HepG2 (cell line): Measurements from ENCODE around the gene CFAP97D1. TPM values are rescaled to one million over a fixed set of nuclear protein-coding genes. Genes with fewer than 3 reads are reported as not detected.

Experiments
- CEBPG ChIP-seq: IDR thresholded peaks from 2 replicates; pipeline ENCODE4 v1.6.1; 2016
- CREM ChIP-seq, 2 experiments: sonication (generic) in 1 of 2; formaldehyde crosslinking in 1 of 2; IDR thresholded peaks; 2 replicates each; pipeline versions ENCODE4 v1.4.0 to v1.6.1; 2016 to 2020; ENCODE audit warnings: antibody characterized with exemption in 1 of 2, mild to moderate bottlenecking in 1 of 2, missing genetic modification reagents in 1 of 2
- FOSL1 ChIP-seq: sonication (generic); formaldehyde crosslinking; IDR thresholded peaks from 2 replicates; pipeline ENCODE4 v1.9.0; 2021; ENCODE audit warnings: missing genetic modification reagents, borderline replicate concordance
- GFI1 ChIP-seq: sonication (generic); formaldehyde crosslinking; IDR thresholded peaks from 2 replicates; pipeline ENCODE4 v1.5.0; 2020; ENCODE audit warnings: missing genetic modification reagents, mild to moderate bottlenecking, borderline replicate concordance
- GLMP ChIP-seq: sonication (generic); formaldehyde crosslinking; IDR thresholded peaks from 2 replicates; pipeline ENCODE4 v1.9.0; 2021; ENCODE audit warnings: missing genetic modification reagents, mild to moderate bottlenecking, borderline replicate concordance
- HDAC2 ChIP-seq: sonication (generic); formaldehyde crosslinking; IDR thresholded peaks from 2 replicates; pipeline ENCODE4 v1.4.0; 2020; ENCODE audit warnings: missing genetic modification reagents
- HNF4A ChIP-seq: sonication (generic); formaldehyde crosslinking; IDR thresholded peaks from 2 replicates; pipeline ENCODE4 v1.4.0; 2020; ENCODE audit warnings: missing genetic modification reagents
- IRX3 ChIP-seq: sonication (generic); formaldehyde crosslinking; IDR thresholded peaks from 2 replicates; pipeline ENCODE4 v1.8.1; 2023; ENCODE audit warnings: mild to moderate bottlenecking, low read depth, missing genetic modification reagents, borderline replicate concordance
- MAFK ChIP-seq, 2 experiments: IDR thresholded peaks in 1 of 2; conservative IDR thresholded peaks in 1 of 2; 2 replicates each; pipeline ENCODE4 v1.6.1; 2011; ENCODE audit warnings: improper control_type of control experiment in 2 of 2, low read length in 2 of 2
- MAX ChIP-seq: IDR thresholded peaks from 2 replicates; pipeline ENCODE4 v1.6.1; 2012; ENCODE audit warnings: inconsistent platforms
- MED13 ChIP-seq: sonication (generic); formaldehyde crosslinking; IDR thresholded peaks from 2 replicates; pipeline ENCODE4 v1.5.0; 2020; ENCODE audit warnings: missing genetic modification reagents
- MTF1 ChIP-seq: sonication (generic); formaldehyde crosslinking; IDR thresholded peaks from 2 replicates; pipeline ENCODE4 v1.5.0; 2020; ENCODE audit warnings: missing genetic modification reagents
- PATZ1 ChIP-seq: sonication (generic); formaldehyde crosslinking; IDR thresholded peaks from 2 replicates; pipeline ENCODE4 v1.4.0; 2020; ENCODE audit warnings: missing genetic modification reagents
- PHF8 ChIP-seq: sonication (generic); formaldehyde crosslinking; IDR thresholded peaks from 2 replicates; pipeline ENCODE4 v1.5.0; 2020; ENCODE audit warnings: missing genetic modification reagents
- POLR2A ChIP-seq, 2 experiments: IDR thresholded peaks; 2 replicates each; pipeline ENCODE4 v1.6.1; 2011; ENCODE audit warnings: low read depth in 2 of 2, low read length in 2 of 2, mild to moderate bottlenecking in 1 of 2, moderate library complexity in 1 of 2; ENCODE audit not compliant: insufficient read depth in 1 of 2
- RARA ChIP-seq: IDR thresholded peaks from 2 replicates; pipeline ENCODE4 v1.6.1; 2016; ENCODE audit warnings: missing genetic modification reagents, missing compliant biosample characterization
- SMYD3 ChIP-seq: sonication (generic); formaldehyde crosslinking; IDR thresholded peaks from 2 replicates; pipeline ENCODE4 v1.8.1; 2023; ENCODE audit warnings: mild to moderate bottlenecking, missing genetic modification reagents
- TBX2 ChIP-seq: sonication (generic); formaldehyde crosslinking; IDR thresholded peaks from 2 replicates; pipeline ENCODE4 v1.5.0; 2020; ENCODE audit warnings: missing genetic modification reagents, mild to moderate bottlenecking, borderline replicate concordance
- TCF7 ChIP-seq: sonication (generic); IDR thresholded peaks from 2 replicates; pipeline ENCODE4 v1.6.1; 2016; ENCODE audit warnings: antibody characterized with exemption, low read depth
- THAP7 ChIP-seq: sonication (generic); formaldehyde crosslinking; IDR thresholded peaks from 2 replicates; pipeline ENCODE4 v1.8.1; 2023; ENCODE audit warnings: mild to moderate bottlenecking, missing genetic modification reagents
- ZFP36 ChIP-seq: fragments of 150-350 bp; IDR thresholded peaks from 2 replicates; pipeline ENCODE4 v1.6.1; 2018; ENCODE audit warnings: borderline replicate concordance, low read length, low read depth; ENCODE audit not compliant: partially characterized antibody
- ZNF383 ChIP-seq: sonication (generic); formaldehyde crosslinking; IDR thresholded peaks from 2 replicates; pipeline ENCODE4 v1.4.0; 2020; ENCODE audit warnings: missing genetic modification reagents, mild to moderate bottlenecking, borderline replicate concordance
- ZNF446 ChIP-seq: sonication (generic); formaldehyde crosslinking; IDR thresholded peaks from 2 replicates; pipeline ENCODE4 v1.5.0; 2020; ENCODE audit warnings: mild to moderate bottlenecking, missing genetic modification reagents
- ZNF451 ChIP-seq: sonication (generic); formaldehyde crosslinking; IDR thresholded peaks from 2 replicates; pipeline ENCODE4 v1.5.0; 2020; ENCODE audit warnings: mild to moderate bottlenecking, missing genetic modification reagents
- ZNF629 ChIP-seq: sonication (generic); formaldehyde crosslinking; conservative IDR thresholded peaks from 2 replicates; pipeline ENCODE4 v1.5.0; 2020; ENCODE audit warnings: missing genetic modification reagents
- ZNF747 ChIP-seq: sonication (generic); formaldehyde crosslinking; IDR thresholded peaks from 2 replicates; pipeline ENCODE4 v1.8.1; 2023; ENCODE audit warnings: missing genetic modification reagents, mild to moderate bottlenecking, borderline replicate concordance
- polyA plus RNA-seq, 8 experiments: library from polyadenylated mRNA; depleted of rRNA in 3 of 8; stranded (reverse) in 7 of 8; unstranded in 1 of 8; fragments of >200 nt; fragmentation: Illumina TruSeq in 4 of 8; extraction: Trizol in 4 of 8; gene quantifications; 2 replicates each; pipeline versions ENCODE4 v1.2.1 to v1.2.3, GENCODE V29; 2011 to 2016; ENCODE audit warnings: low read depth in 4 of 8, missing spikeins in 1 of 8, mixed read lengths in 1 of 8; ENCODE audit not compliant: insufficient read depth in 1 of 8
- total RNA-seq, 5 experiments: library from RNA; depleted of rRNA; stranded (reverse); fragments of >200 nt; fragmentation: Illumina TruSeq; extraction: Trizol; gene quantifications; 2 replicates each; pipeline ENCODE4 v1.2.3, GENCODE V29; 2016; ENCODE audit warnings: low read depth in 1 of 5

CFAP97D1 gene
- total and polyA plus RNA-seq, 2 of the 13 experiments (the other 11 are each of a cell fraction or from before 2014, with no cell fraction given) = 0.02 TPM; not detected in 1

- TF ChIP-seq GLMP (CRISPR knock-in tag) = no peak
- no peak for TF ChIP-seq MAFK (conservative IDR thresholded peaks at IDR 0.05 in 1 of 2, IDR thresholded peaks at IDR 0.05 in 1 of 2; ENCODE audit: low read length in 2 of 2)
- TF ChIP-seq ZNF383 (CRISPR knock-in tag) = 0 out of 2 replicates have a peak, but pooled peaks have one; percentile 6
- TF ChIP-seq TCF7 = peak; percentile 33; the same call in 1 of the 2 replicates
- no peak for TF ChIP-seq ZNF629
- no peak for TF ChIP-seq MAX
- TF ChIP-seq PHF8 (CRISPR knock-in tag) = peak; percentile 1; the same call in 1 of the 2 replicates
- TF ChIP-seq POLR2A (IDR thresholded peaks at IDR 0.05; ENCODE audit: insufficient read depth in 1 of 2, low read depth in 2 of 2, low read length in 2 of 2) = peak in 1 of 2 experiments; percentile 16; a peak in 1 of 4 replicates
- no peak for TF ChIP-seq ZNF446 (CRISPR knock-in tag)
- TF ChIP-seq MED13 (CRISPR knock-in tag) = peak; percentile 39; the same call in 1 of the 2 replicates
- no peak for TF ChIP-seq RARA (CRISPR knock-in tag)
- TF ChIP-seq SMYD3 (CRISPR knock-in tag) = peak; percentile 17; the same call in 1 of the 2 replicates
- no peak; the same call in 1 of the 2 replicates for TF ChIP-seq ZNF451 (CRISPR knock-in tag)
- 0 out of 2 replicates have a peak, but pooled peaks have one; percentile 6 for TF ChIP-seq HDAC2
- TF ChIP-seq PATZ1 = 0 out of 2 replicates have a peak, but pooled peaks have one; percentile 5
- TF ChIP-seq HNF4A = peak; percentile 38
- TF ChIP-seq MTF1 = no peak
- no peak for TF ChIP-seq CREM (IDR thresholded peaks at IDR 0.05)
- no peak for TF ChIP-seq CREM (CRISPR knock-in tag; IDR thresholded peaks at IDR 0.05)
- 0 out of 2 replicates have a peak, but pooled peaks have one; percentile 45 for TF ChIP-seq THAP7 (CRISPR knock-in tag)
- no peak for TF ChIP-seq GFI1 (CRISPR knock-in tag)
- no peak for TF ChIP-seq ZFP36
- 0 out of 2 replicates have a peak, but pooled peaks have one; percentile 12 for TF ChIP-seq TBX2
- TF ChIP-seq ZNF747 = peak; percentile 45; the same call in 1 of the 2 replicates
- 0 out of 2 replicates have a peak, but pooled peaks have one; percentile 3 for TF ChIP-seq IRX3 (CRISPR knock-in tag)
- no peak for TF ChIP-seq CEBPG (CRISPR knock-in tag)
- no peak for TF ChIP-seq FOSL1 (CRISPR knock-in tag)
Observed at GRCh38 chr17:43779145-43780125, 800 bp upstream of the CFAP97D1 start (continued).
